ENCODE results near the gene GNB3.
"Not testable (repeated sequence)": the region's sequence is repeated elsewhere in the genome, so short reads cannot be mapped to it uniquely, and the experiment has no call there.

The GNB3 gene

GRCh38 chr12:6886206-6886999 lies 45.7 kb downstream of the GNB3 start:
- DNase-seq: not testable (repeated sequence)

- DNase-seq: no peak
Measured at GRCh38 chr12:6887460-6887859, 46.7 kb downstream of the GNB3 start.

- no peak for DNase-seq
Measured at GRCh38 chr12:6888360-6888759, 47.6 kb downstream of the GNB3 start.

GRCh38 chr12:6888794-6889193 lies 48.1 kb downstream of the GNB3 start:
- DNase-seq: not testable (repeated sequence)

- not testable (repeated sequence) for DNase-seq
Measured at GRCh38 chr12:6889775-6890573, 49.2 kb downstream of the GNB3 start.

- peak; percentile 98 for DNase-seq
Measured at GRCh38 chr12:6890789-6891645, 50.3 kb downstream of the GNB3 start.

- DNase-seq: no peak
Measured at GRCh38 chr12:6891646-6892001, 50.9 kb downstream of the GNB3 start.

- not testable (repeated sequence) for DNase-seq
Measured at GRCh38 chr12:6892683-6893082, 52.0 kb downstream of the GNB3 start.

- no peak for DNase-seq
Measured at GRCh38 chr12:6894321-6894720, 53.6 kb downstream of the GNB3 start.
